Endothelial cell (in vitro differentiated cells): ENCODE results near the gene FOXJ2. TPM values are rescaled to one million over a fixed set of nuclear protein-coding genes. Genes with fewer than 3 reads are reported as not detected.
"Not testable (repeated sequence)": the region's sequence is repeated elsewhere in the genome, so short reads cannot be mapped to it uniquely, and the experiment has no call there.

Source experiments
- DNase-seq: peaks from one replicate; pipeline ENCODE4 v3.0.0; 2021; ENCODE audit warnings: low spot score
- H3K27ac Mint-ChIP-seq: one replicate; pipeline ENCODE4 v1.8.0; 2021; ENCODE audit warnings: mixed read lengths, inconsistent platforms; ENCODE audit not compliant: unreplicated experiment
- H3K27me3 Mint-ChIP-seq: one replicate; pipeline ENCODE4 v1.8.0; 2021; ENCODE audit warnings: mild to moderate bottlenecking, moderate library complexity, mixed read lengths, inconsistent platforms; ENCODE audit not compliant: unreplicated experiment
- H3K36me3 Mint-ChIP-seq: one replicate; pipeline ENCODE4 v1.8.0; 2021; ENCODE audit warnings: mild to moderate bottlenecking, low read depth, mixed read lengths, inconsistent platforms; ENCODE audit not compliant: unreplicated experiment
- H3K4me1 Mint-ChIP-seq: one replicate; pipeline ENCODE4 v1.8.0; 2021; ENCODE audit warnings: mild to moderate bottlenecking, mixed read lengths, inconsistent platforms; ENCODE audit not compliant: unreplicated experiment
- H3K4me3 Mint-ChIP-seq: one replicate; pipeline ENCODE4 v1.8.0; 2021; ENCODE audit warnings: mild to moderate bottlenecking, mixed read lengths, inconsistent platforms; ENCODE audit not compliant: unreplicated experiment
- H3K9me3 Mint-ChIP-seq: one replicate; pipeline ENCODE4 v1.8.0; 2021; ENCODE audit warnings: mixed read lengths, inconsistent platforms; ENCODE audit not compliant: unreplicated experiment
- total RNA-seq: library from RNA; stranded (reverse); fragmentation: NEBNext Ultra II Directional; extraction: Animal tissue kit (Norgen Biotek cat#: 25700); gene quantifications from one replicate; pipeline ENCODE4 v1.2.1, GENCODE V29; 2021; ENCODE audit not compliant: unreplicated experiment
- TF ChIP-seq, protein P1 (sequence below): fragments of 200-600 bp; sonication (generic); IDR thresholded peaks from one replicate; pipeline ENCODE4 v1.5.0; 2021; ENCODE audit warnings: antibody characterized with exemption; ENCODE audit not compliant: unreplicated experiment

FOXJ2 gene
- total RNA-seq, 1 donor from 2014 or later: 42.7 TPM

- Mint-ChIP-seq H3K9me3 (no peaks in the 10 kb centered on the region), H3K36me3 (no peaks in the 10 kb centered on the region), H3K27ac (peak overlapping the region; percentile 70), H3K4me3 (peak overlapping the region; percentile 99), H3K27me3 (peaks cover 3% of the 10 kb centered on the region), H3K4me1 (peaks cover 19% of the 10 kb centered on the region)
- no peak for DNase-seq
- TF ChIP-seq, protein P1, sequence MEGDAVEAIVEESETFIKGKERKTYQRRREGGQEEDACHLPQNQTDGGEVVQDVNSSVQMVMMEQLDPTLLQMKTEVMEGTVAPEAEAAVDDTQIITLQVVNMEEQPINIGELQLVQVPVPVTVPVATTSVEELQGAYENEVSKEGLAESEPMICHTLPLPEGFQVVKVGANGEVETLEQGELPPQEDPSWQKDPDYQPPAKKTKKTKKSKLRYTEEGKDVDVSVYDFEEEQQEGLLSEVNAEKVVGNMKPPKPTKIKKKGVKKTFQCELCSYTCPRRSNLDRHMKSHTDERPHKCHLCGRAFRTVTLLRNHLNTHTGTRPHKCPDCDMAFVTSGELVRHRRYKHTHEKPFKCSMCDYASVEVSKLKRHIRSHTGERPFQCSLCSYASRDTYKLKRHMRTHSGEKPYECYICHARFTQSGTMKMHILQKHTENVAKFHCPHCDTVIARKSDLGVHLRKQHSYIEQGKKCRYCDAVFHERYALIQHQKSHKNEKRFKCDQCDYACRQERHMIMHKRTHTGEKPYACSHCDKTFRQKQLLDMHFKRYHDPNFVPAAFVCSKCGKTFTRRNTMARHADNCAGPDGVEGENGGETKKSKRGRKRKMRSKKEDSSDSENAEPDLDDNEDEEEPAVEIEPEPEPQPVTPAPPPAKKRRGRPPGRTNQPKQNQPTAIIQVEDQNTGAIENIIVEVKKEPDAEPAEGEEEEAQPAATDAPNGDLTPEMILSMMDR: no peak
These were observed 50.2 kb downstream of the FOXJ2 start for GRCh38 chr12:8082808-8083100.

- not testable (repeated sequence) for H3K36me3 Mint-ChIP-seq, H3K27me3 Mint-ChIP-seq, H3K4me3 Mint-ChIP-seq, H3K9me3 Mint-ChIP-seq, DNase-seq, H3K27ac Mint-ChIP-seq
- H3K4me1 Mint-ChIP-seq: peaks cover 16% of the 10 kb centered on the region
These were observed 51.8 kb downstream of the FOXJ2 start for GRCh38 chr12:8084351-8084750.

DNA sequence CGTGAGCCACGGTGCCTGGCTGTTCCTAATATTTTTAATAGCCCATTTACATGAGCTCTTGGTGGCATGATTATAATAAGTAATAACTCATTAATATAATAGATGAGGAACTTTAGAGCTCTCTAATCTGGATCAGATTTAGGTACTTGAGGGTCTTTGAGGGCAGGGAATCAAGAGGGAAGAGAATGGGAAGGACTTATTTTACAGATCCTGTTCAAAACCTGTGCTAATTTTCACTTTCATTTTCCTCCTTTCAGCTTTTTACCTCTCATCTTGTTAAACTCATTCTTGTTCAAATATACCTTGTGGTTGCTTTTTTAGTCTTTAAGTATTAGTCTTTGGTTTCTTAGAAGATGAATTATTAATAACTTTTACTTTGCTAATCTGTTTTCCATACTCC, 55.1 kb downstream of the FOXJ2 start:
- Mint-ChIP-seq H3K4me1 (peaks cover 8% of the 10 kb centered on the region), H3K27me3 (peaks cover 2% of the 10 kb centered on the region), H3K4me3 (no peak overlapping the region), H3K36me3 (peaks cover 19% of the 10 kb centered on the region), H3K27ac (no peak overlapping the region), H3K9me3 (no peaks in the 10 kb centered on the region)
- DNase-seq: no peak
- TF ChIP-seq, protein P1: no peak

GRCh38 chr12:8088574-8088973, 56.1 kb downstream of the FOXJ2 start:
- no peak overlapping the region for H3K27ac Mint-ChIP-seq
- no peak overlapping the region for H3K4me3 Mint-ChIP-seq
- DNase-seq: no peak
- H3K9me3 Mint-ChIP-seq: no peaks in the 10 kb centered on the region
- peaks cover 28% of the 10 kb centered on the region for H3K36me3 Mint-ChIP-seq
- no peaks in the 10 kb centered on the region for H3K27me3 Mint-ChIP-seq
- TF ChIP-seq, protein P1: no peak
- H3K4me1 Mint-ChIP-seq: peaks cover 3% of the 10 kb centered on the region

DNA sequence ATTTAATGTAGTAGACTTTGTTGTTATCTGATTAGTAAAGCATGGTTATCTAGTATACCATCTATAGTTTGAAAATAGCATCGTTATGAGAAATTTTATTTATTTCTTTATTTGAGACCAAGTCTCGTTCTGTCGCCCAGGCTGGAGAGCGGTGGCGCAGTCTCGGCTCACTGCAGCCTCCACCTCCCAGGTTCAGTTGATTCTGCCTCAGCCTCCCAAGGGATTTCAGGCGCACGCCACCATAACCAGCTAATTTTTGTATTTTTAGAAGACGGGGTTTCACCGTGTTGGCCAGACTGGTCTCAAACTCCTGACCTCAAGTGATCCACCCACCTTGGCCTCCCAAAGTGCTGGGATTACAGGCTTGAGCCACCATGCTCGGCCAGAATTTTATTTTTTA, 56.8 kb downstream of the FOXJ2 start:
- not testable (repeated sequence) for H3K4me1 Mint-ChIP-seq, H3K27me3 Mint-ChIP-seq, DNase-seq, H3K9me3 Mint-ChIP-seq, H3K4me3 Mint-ChIP-seq, H3K27ac Mint-ChIP-seq
- H3K36me3 Mint-ChIP-seq: peaks cover 28% of the 10 kb centered on the region

DNA sequence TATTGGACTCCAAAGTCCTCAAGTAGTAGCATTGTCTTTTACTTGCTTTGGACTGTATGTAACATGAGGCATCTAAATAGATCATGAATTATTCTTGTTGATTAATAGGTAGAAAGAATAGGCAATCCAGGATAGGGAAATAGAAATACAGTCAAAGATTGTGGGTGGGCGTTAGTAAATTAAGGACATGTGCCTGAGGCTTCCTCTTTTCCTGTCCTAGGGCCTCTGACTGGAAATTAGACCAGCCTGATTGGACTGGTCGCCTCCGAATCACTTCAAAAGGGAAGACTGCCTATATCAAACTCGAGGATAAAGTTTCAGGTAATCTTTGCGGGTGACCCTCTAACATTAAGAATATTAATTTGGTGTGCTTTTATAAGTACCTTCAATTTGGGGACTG, 57.2 kb downstream of the FOXJ2 start:
- H3K36me3 Mint-ChIP-seq: peaks cover 28% of the 10 kb centered on the region
- no peaks in the 10 kb centered on the region for H3K4me1 Mint-ChIP-seq
- no peak overlapping the region for H3K27ac Mint-ChIP-seq
- H3K9me3 Mint-ChIP-seq: no peaks in the 10 kb centered on the region
- no peaks in the 10 kb centered on the region for H3K27me3 Mint-ChIP-seq
- no peak for DNase-seq
- H3K4me3 Mint-ChIP-seq: no peak overlapping the region
- TF ChIP-seq, protein P1: no peak
